NCI-H69 (cell line): ENCODE measurements around the gene OR10C1.
"Not testable (repeated sequence)": the region's sequence is repeated elsewhere in the genome, so short reads cannot be mapped to it uniquely, and the experiment has no call there.

Source experiments
- DNase-seq: peaks from one replicate; lab custom pipeline; 2025; lab: John Stamatoyannopoulos, UW

The OR10C1 gene

GRCh38 chr6:29439006-29439405 lies at the start of gene OR10C1:
Gene OR10C1, plus strand, starts transcription at chr6:29439306. Its CDS starts 710 bp downstream, at chr6:29440016.
- DNase-seq, result no peak

- DNase-seq, result no peak
Measured at GRCh38 chr6:29395331-29395730, 43.8 kb upstream of the OR10C1 start, which contains the start of gene OR12D2. Gene OR12D2, plus strand, starts transcription at chr6:29395631. Its CDS starts 1,069 bp downstream, at chr6:29396700.

GRCh38 chr6:29399525-29399924 lies 39.6 kb upstream of the OR10C1 start:
- DNase-seq, result no peak

- DNase-seq, result no peak
Measured at GRCh38 chr6:29403801-29404200, 35.3 kb upstream of the OR10C1 start.

- no peak for DNase-seq
Measured at GRCh38 chr6:29414588-29414987, 24.5 kb upstream of the OR10C1 start, which contains the start of gene OR12D1. Gene OR12D1, plus strand, starts transcription at chr6:29414928.

GRCh38 chr6:29419516-29419915 lies 19.6 kb upstream of the OR10C1 start:
- no peak for DNase-seq

- DNase-seq, result no peak
Measured at GRCh38 chr6:29424168-29424567, 14.9 kb upstream of the OR10C1 start.

- DNase-seq, result no peak
Measured at GRCh38 chr6:29424575-29424974, 14.5 kb upstream of the OR10C1 start.

- DNase-seq, result no peak
Measured at GRCh38 chr6:29425075-29425474, 14.0 kb upstream of the OR10C1 start.

GRCh38 chr6:29426654-29427053 lies 12.5 kb upstream of the OR10C1 start:
- no peak for DNase-seq

- not testable (repeated sequence) for DNase-seq
Measured at GRCh38 chr6:29436730-29437129, 2.4 kb upstream of the OR10C1 start.

- DNase-seq, result no peak
Measured at GRCh38 chr6:29442719-29443118, 3.6 kb downstream of the OR10C1 start.

- DNase-seq, result not testable (repeated sequence)
Measured at GRCh38 chr6:29444031-29444430, 4.9 kb downstream of the OR10C1 start.

GRCh38 chr6:29447670-29448069 lies 8.6 kb downstream of the OR10C1 start:
- no peak for DNase-seq

- DNase-seq, result no peak
Measured at GRCh38 chr6:29451471-29452193, 12.5 kb downstream of the OR10C1 start.

- DNase-seq, result no peak
Measured at GRCh38 chr6:29456971-29457370, 17.9 kb downstream of the OR10C1 start, which contains the start of the genes OR11A1 and OR2H1. Gene OR11A1, minus strand, starts transcription at chr6:29457071. Its CDS starts 29,430 bp downstream, at chr6:29427641. Gene OR2H1, plus strand, starts transcription at chr6:29457155. Its CDS starts 4,615 bp downstream, at chr6:29461770.

- no peak for DNase-seq
Measured at GRCh38 chr6:29461021-29461814, 22.1 kb downstream of the OR10C1 start.

GRCh38 chr6:29462022-29462421 lies 22.9 kb downstream of the OR10C1 start:
- no peak for DNase-seq

- DNase-seq, result no peak
Measured at GRCh38 chr6:29465279-29465678, 26.2 kb downstream of the OR10C1 start.

GRCh38 chr6:29465801-29466200 lies 26.7 kb downstream of the OR10C1 start:
- no peak for DNase-seq

- DNase-seq, result no peak
Measured at GRCh38 chr6:29466241-29466640, 27.1 kb downstream of the OR10C1 start.

GRCh38 chr6:29474996-29475395 lies 35.9 kb downstream of the OR10C1 start:
- DNase-seq, result no peak

GRCh38 chr6:29477923-29478450 lies 38.9 kb downstream of the OR10C1 start:
- no peak for DNase-seq
